NCI-H2227 (cell line): ENCODE measurements around the gene PLEKHA1.

Source experiments
- DNase-seq: peaks from one replicate; lab custom pipeline; 2025; ENCODE audit not compliant: unreplicated experiment; lab: John Stamatoyannopoulos, UW

PLEKHA1 gene

DNA sequence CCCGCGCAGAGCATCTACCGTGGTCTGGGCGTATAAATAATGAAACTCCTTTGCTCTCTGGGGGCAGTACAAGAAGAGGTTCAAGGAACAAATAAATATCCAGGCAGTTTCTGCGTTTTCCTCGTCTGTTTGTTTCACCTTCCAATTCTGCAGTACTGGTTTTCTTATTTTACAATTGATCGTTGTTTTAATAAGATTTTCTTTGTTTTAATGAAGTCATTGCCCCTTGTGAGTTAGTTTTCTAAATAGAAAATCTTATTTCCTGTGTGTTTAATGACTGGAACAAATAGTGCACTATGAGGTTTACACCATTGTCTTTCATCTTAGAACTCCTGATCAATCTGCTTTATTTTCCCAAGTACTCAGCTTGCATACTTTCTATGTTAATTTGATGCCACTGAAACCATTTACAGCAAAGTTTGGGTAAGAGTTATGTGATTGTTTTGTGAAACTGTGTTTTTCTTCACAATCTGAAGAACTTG lies 1.2 kb downstream of the PLEKHA1 start:
- DNase-seq = no peak

DNA sequence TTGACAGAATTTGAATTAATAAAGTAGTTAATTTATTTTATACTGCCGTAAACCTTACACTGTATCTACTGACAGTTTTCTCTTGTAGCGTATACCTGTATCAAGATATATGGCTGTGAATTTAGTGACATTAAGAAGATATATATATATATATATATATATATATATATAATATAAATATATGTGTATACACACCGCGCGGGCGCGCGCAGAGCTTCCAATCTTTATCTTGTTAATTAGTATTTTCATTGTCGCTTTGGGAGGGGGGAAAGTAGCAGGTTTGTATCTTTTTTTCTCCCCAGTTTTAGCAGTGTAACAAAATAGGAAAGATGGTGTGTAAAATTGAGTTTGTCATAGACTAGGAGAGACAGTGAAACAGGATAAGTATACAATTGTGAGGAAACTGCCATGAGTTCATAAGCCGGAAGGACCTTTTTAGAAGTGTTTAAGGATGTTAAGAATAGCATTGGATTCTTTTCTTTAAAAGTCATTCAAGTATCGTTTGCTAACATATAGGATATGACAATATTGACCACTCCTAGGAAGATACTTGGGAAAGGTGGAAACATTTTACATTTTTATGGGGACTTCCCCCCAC lies 2.0 kb downstream of the PLEKHA1 start:
- no peak for DNase-seq

DNA sequence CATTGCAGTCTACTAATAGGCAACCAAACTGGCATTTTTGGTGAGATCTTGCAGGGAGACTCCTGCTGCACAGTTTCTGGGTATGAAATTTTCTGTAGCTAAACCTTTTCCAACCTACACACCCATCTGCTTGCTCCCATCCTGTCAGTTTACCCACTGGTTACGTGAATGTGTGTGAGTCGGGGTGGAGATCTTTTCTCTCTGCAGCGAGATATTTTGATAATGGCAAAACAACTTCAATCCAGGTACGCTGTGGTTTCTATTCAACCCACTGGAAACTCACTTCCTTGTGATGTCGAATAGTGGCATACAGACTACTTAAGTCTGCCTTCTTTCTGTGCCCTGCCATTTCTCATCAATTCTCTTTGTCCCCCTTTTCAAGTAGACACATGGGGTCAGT lies 4.5 kb downstream of the PLEKHA1 start:
- no peak for DNase-seq

DNA sequence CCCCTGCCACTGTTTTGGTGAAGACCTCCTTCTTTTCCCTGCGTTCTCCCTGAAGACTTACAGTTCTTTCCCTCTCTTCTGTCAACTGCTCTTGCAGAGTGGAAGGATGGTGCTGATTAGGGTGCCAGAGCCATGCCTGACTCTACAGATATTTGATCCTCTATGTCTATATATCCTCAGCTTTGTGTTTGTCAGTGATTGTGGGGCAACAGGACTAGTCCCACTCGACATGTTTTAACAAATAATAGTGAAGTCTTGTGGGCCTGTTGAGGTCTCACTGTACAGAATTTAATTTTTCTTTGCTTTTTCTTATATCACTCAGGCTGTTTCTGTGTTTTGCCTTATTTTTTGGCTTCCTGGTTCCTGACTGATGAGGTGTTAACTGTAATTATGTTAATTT lies 5.0 kb downstream of the PLEKHA1 start:
- no peak for DNase-seq

DNA sequence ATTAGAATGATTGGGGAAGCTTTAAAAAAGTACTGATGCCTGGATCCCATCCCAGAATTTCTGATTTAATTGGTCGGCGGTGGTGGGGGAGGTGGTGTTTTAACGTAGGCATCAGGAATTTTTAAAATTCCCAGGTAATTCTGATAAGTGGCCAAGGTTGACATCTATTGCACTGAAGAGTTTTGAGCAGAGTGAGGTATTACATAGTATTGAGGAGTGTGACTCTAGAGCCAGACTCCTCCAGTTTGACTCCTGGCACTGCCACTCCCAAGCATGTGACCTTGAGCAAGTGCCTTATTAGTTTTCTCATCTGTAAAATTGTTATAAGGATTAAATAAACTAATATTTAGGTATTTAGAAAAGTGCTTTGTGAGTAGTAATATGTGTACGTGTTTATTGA lies 6.2 kb downstream of the PLEKHA1 start:
- DNase-seq = no peak

DNA sequence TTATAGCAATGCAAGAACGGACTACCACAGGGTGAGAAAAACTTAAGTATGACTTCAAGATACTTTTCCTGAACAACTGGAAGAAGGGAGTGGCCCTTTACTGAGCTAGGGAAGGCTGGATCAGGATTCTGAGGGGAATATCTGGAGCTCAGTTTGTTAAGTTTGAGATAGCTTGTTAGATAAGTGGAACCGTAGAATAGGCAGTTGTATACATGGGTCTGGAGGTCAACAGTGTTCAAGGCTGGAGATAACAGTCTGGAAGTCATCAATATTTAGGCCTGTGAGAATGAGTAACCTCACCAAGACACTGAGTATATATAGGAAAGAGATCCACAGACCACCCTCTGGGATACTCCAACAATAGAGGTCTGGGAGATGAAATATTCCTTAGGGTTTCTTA lies 7.2 kb downstream of the PLEKHA1 start:
- DNase-seq = no peak

DNA sequence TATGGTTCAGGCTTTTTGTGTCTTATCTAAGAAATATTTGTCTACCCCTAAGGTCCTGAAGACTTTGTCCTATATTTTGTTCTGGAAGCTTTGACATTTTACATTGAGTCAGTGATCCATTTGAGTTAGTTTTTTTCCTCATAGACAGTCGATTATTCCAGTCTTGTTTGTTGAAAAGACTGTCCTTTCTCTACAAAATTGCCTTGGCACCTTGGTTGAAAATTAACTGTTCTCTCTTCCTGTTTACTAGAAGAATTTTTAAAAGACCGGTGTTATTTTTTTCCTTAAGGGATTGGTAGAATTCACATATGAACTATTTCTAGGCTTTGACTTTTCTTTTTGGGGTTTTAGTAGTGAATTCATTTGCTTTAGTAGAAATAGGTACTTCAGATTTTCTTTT lies 12.0 kb downstream of the PLEKHA1 start:
- DNase-seq = no peak

DNA sequence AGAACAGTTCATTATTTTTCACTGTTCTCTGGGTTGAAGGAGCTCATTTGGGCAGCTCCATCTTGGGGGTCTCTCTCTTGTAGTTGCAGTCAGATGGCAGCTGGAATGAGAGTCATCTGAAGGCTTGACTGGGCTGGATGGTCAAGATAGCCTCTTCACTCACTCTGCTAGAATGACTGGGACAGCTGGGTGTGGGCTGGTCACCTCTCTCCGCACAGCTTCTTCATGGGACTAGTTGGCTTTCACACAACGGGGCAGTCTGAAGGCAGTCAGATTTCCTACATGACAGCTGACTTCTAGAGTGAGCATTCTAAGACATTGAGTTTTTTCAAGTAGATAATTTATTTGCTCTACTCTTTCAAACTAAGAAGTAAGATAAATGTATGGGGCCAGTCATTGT lies 13.1 kb downstream of the PLEKHA1 start:
- DNase-seq = no peak

DNA sequence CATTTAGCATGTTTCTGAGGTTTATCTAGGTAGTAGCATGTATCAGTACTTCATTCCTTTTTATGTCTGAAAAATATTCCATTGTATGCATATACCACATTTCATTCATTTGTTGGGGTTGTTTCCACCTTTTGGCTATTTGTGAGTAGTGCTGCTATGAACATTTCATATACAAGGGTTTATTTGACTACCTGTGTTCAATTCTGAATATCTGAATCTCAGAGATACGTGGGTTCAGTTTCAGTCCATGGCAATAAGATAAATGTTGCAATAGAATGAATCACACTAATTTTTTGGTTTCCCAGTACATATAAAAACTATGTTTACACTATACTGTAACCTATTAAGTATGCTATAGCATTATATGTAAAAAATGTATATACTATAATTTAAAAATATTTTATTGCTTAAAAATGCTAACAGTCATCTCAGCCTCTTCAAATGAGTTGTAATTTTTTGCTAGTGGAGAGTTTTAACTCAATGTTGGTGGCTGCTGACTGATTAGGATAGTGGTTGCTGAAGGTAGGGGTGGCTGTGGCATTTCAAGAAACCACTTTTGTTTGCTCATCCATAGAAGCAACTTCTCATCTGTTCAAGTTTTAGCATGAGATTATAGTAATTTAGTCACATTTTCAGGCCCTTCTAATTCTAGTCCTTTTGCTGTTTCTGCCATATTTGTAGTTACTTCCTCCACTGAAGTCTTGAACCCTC lies 13.9 kb downstream of the PLEKHA1 start:
- DNase-seq = no peak

DNA sequence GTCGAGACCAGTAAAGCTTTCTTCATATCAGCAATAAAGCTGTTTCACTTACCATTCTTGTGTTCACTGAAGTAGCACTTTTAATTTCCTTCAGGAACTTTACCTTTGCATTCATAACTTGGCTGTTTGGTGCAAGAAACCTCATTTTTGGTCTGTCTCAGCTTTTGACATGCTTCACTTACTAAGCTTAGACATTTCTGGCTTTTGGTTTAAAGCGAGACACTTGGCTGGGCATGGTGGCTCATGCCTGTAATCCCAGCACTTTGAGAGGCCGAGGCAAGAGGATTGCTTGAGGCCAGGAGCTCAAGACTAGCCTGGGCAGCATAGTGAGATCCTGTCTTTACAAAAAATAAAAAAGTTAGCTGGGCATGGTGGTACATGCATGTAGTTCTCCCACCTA lies 15.8 kb downstream of the PLEKHA1 start:
- DNase-seq = no peak

DNA sequence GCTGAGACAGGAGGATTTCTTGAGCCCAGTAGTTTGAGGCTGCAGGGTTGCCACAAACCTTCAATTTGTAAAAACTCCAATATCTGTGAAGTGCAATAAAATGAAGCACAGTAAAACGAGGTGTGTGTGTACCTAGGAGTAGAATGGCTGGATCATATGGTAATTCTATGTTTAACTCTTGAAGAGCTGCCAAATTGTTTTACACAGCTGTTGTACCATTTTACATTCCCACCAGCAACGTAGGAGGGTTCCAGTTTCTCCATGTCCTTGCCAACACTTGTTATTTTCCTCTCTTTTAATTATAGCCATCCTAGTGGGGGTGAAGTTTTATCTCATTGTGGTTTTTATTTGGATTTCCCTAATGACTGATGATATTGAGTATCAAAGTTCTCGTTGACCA lies 16.2 kb downstream of the PLEKHA1 start:
- DNase-seq = no peak

DNA sequence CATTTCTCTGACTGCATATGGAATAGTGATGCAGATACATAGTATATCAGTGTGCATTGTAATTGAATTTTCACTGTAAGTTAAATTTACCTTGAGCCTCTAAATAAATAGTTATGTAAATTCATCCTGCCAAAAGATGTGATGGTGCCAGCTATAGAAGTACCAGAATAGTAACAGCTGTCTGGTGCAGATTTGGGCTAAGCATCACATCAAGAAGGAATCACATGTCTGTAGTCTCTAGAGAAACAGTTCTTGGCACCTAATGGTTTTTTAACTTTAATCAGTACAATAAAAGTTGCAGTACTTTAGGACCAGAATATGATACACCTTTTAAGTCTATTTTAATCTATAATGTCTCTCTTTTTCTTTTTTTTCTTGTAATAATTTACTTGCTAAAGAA lies 17.4 kb downstream of the PLEKHA1 start:
- no peak for DNase-seq

DNA sequence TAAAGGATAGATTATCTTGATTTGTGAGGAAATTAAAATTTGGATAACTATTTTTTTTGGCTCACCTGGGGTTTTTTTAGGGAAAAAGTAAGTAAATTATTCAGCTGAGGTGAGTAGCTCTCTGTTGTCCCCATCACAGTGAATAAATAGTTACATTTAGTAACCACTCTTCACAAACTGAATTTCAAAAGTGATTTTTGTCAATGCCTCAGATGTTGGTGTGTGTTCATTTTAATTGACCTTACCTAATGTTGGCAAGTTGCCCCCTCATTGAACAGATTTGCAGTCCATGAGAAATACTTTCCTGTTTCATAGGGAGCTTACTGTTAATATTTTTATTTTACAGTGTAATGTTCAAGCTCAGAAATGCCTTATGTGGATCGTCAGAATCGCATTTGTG lies 18.3 kb downstream of the PLEKHA1 start:
- DNase-seq = no peak

DNA sequence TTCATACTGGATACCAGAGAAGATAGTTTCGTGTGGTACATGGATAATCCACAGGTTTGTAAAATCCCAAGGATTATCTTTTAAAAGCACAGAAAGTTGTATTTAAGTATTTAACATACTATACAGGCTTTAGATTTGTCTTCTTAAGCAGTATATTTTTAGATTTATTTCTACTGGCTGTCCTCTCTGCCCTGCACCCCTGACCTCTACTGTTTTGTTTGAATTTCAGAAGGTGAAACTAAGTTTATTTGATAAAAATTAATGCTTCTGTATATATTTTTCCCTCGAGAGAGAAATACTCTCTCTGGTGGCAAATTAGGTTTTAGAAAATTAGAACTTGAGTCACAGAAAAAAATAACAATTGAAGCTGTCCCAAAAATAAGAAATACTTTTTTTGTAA lies 18.8 kb downstream of the PLEKHA1 start:
- DNase-seq = no peak

DNA sequence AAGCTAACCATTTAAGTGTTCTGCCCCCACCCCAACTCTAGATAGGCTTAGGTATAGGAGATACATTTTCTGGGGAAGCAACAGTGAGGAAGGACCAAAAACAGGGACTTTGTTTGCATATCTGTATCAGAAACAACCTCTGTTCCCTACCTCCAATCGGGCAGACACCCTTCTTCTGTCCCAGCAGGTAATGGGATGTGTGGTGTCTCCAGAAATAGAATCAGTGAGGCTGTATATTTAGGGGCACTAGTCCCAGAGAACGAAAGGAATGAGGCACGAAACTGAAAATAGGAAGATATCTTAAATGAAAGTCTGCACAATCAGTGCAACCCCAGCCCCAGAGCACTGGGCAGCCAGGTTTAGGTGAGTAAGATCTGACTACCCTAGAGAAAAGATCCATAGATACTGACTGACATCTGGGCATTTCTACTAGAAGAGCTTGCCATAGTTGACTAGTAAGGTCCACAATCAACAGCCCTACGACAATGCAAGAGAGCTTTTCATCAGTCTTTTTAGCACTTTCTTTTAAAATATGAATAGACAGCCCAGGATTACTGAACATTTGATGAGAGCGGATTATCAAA lies 28.1 kb downstream of the PLEKHA1 start:
- no peak for DNase-seq

DNA sequence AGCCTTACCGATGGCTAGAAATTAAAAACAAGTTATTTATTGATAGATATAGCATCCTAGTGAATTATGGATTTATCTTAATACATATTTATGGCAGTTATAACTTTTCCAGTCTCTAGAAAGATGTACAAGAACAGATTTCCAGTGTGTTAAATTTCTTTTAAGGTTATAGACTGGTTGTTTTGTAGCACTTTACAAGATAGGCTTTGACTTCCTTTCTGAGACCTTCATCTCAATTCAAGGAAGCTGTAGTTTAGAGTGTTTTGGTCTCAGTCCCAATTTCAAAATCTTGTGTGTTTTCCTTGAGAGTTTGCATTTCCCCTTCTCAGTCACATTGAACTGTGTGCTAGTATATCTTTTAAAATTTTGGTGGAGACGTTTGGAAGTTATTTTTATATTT lies 30.1 kb downstream of the PLEKHA1 start:
- DNase-seq = no peak

DNA sequence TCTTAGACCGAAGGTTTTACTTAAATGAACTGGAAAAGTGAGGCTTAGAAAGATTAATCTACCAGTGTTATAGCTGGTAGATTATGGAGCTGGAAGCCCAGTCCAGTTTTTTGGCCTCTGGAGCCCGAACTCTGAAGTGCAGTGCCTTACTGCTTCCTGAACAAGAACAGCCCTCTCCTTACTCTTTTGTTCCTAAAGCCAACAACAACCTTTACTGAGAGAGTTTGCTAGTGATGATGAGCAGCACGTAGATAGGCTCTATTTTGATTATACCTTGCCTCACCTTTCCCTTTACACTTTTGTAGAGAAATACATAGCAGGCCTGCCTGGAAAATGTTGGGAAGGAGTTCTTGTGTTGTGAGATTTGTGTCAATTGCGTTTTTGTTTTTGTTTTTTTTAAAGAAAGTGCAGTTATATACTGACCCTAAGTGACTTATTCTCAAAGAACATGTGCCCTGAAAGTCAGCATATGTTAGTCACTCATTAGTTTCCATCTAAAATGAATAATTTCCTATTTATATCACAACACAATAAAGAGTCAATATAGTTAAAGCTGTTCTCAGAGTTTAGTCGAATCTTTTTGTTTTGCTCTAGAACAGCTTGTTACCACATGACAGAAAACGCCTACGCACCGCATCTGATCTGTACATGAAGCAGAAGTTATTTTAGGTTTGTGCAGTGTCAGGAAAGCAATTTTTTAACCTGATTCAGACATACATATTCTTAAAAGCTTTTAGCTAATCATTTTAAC lies 33.0 kb downstream of the PLEKHA1 start:
- DNase-seq = no peak

DNA sequence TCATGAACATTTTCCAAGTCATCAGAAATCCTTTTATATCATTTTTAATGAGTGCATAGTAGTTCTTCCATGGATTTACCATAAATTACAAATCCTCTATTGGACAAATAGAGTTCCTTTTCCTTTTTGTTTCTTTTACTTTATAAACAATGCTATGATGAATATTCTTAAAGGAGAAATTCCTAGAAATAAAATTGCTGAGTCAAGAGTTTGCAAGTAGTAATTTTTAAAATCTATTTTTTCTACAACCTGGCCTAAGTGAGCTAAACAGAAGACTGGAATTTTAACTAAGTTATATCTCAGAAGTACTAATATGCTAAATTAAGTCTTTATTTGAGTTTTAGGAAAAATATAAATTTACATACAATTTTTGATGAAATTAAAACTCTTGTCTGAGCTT lies 38.8 kb downstream of the PLEKHA1 start:
- DNase-seq = no peak

DNA sequence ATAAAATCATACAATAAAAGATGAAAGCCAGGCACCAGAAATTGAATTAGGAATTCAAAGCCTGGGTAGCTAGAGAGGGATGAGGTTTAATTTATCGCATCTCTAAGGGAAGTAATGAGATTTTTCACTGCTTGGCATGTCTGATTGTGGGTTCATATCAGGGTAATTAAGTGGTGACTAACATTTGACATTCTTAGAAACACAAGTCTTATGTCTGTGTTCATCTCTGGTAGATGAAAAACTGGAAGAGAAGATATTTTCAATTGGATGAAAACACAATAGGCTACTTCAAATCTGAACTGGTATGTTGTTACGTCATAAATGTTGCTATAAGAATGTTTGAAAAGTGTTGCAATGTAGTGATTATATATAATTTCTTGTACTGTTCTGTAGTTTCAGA lies 43.2 kb downstream of the PLEKHA1 start:
- no peak for DNase-seq

DNA sequence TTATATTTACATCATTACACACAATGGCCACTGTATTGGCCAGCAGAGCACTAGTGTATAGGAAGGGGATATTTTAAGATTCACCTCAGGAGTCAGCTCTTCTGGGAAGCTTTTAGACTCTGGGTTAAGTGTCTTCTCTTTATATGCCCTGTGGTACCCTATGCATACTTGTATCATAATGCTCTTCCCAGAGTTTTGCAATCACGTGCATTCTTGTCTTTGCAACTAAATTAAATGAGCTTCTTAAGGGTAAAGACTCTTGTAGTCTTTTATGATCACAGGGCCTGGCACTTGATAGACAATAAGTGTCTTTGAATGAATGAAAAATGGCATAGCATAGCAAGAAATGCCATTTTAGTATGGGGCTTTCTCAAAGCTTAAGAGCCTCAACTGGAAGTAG lies 44.5 kb downstream of the PLEKHA1 start:
- no peak for DNase-seq

DNA sequence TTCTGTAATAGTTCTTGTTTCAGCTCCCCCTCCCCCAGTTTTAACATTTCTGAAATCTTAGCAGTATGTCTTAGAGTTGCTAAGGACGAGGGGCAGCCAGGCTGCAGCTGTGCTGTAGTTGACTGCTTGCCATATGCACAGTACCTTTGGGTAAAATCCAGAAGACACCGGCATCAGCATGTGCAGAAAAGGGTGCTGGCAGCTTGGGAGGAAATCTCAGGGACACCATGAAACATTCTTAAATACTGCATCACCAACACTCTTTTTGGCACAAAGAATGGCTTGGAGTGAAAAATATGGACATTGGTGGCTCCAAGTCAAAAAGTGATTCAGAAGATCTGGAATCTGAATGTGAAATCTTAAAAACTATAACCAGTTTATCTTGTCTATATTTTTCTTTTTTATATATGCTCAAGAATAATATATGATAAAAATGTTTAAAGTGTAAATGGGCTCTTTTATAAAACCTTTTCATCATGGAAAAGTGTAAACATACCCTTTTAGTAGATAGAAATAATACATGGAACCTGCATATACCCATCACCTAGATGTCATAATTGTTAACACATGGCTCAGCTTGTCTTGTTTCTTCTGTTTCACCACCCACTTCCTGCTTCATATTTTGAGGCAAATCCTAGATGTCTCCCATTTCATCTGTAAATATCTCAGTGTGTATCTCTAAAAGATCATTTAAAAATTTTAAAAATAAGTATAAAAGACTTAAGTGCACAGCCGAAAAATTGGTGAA lies 45.5 kb downstream of the PLEKHA1 start:
- no peak for DNase-seq
